Astrocyte of the spinal cord (primary cell): ENCODE data around the gene DUSP23.

ENCODE experiments used
- DNase-seq: peaks from one replicate; pipeline ENCODE4 v3.0.0; 2011; ENCODE audit warnings: low read depth, low spot score
- H3K4me3 ChIP-seq: 2 replicates; pipeline ENCODE4 v1.5.1; 2011; ENCODE audit warnings: low read depth, mild to moderate bottlenecking, low read length, moderate library complexity
- in situ Hi-C: cut with HindIII; loops from 2 replicates; pipeline ENCODE4 v1.10.0; 2017; ENCODE audit warnings: low sequenced_read_pairs
- TF ChIP-seq, protein P1 (sequence below): IDR thresholded peaks from 2 replicates; pipeline ENCODE4 v1.5.1; 2012; ENCODE audit warnings: low read depth, mild to moderate bottlenecking, low read length, inconsistent platforms

The DUSP23 gene

GRCh38 chr1:159779403-159779851 lies 1.3 kb upstream of the DUSP23 start:
- TF ChIP-seq, protein P1, sequence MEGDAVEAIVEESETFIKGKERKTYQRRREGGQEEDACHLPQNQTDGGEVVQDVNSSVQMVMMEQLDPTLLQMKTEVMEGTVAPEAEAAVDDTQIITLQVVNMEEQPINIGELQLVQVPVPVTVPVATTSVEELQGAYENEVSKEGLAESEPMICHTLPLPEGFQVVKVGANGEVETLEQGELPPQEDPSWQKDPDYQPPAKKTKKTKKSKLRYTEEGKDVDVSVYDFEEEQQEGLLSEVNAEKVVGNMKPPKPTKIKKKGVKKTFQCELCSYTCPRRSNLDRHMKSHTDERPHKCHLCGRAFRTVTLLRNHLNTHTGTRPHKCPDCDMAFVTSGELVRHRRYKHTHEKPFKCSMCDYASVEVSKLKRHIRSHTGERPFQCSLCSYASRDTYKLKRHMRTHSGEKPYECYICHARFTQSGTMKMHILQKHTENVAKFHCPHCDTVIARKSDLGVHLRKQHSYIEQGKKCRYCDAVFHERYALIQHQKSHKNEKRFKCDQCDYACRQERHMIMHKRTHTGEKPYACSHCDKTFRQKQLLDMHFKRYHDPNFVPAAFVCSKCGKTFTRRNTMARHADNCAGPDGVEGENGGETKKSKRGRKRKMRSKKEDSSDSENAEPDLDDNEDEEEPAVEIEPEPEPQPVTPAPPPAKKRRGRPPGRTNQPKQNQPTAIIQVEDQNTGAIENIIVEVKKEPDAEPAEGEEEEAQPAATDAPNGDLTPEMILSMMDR = no peak
- peak; percentile 92 for DNase-seq
- in situ Hi-C loops = loop anchor here (25.0 kb wide), 1 partner anchor 108 kb away; no protein-coding TSS in a partner anchor
- no peak overlapping the region for H3K4me3 ChIP-seq

- TF ChIP-seq, protein P1 = no peak
- in situ Hi-C loops = loop anchor here (25.0 kb wide), 1 partner anchor 105 kb away; no protein-coding TSS in a partner anchor
- DNase-seq = no peak
- peak overlapping the region; percentile 59 for H3K4me3 ChIP-seq
Measured at GRCh38 chr1:159781992-159782391, 1.2 kb downstream of the DUSP23 start.

DNA sequence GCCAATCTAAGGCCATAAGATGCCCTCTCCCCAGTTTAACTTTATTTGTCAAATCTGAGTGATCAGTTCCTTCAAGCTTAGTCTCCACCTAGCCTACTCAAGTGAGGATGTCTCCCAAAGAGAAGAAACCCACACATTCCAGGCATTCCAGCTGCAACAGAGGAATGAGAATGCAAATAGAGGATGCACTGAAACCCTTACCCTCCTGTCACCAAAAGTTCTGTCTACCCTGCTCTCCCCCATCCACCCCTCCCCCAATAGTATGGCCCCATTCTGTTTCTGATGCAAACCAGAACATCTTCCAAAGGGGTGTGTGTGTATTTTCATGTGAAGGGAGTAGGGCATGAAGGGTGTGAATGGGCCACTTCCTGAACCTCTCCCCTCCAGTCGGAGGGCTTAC lies 3.0 kb downstream of the DUSP23 start:
- H3K4me3 ChIP-seq = no peak overlapping the region
- TF ChIP-seq, protein P1 = no peak
- in situ Hi-C loops = loop anchor here (25.0 kb wide), 1 partner anchor 104 kb away; no protein-coding TSS in a partner anchor
- DNase-seq = no peak

DNA sequence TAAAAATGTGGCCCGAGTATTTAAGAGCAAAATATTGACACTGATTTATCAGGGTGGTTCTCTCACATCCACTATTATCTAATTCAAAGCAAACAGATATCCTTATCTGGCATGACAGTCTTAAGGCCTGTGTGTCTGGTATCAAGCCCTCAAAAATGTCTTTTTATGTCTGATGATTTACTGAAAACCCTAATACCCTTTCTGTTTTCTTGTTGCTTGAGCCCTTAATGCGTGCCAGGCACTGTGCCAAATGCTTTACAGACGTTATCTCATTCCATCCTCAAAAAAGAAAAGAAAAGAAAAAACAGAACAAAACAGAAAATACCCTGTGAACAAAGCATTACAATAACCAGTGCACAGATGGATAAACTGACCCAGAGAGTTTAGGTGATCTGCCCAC lies 5.7 kb downstream of the DUSP23 start:
- no peak overlapping the region for H3K4me3 ChIP-seq
- TF ChIP-seq, protein P1 = no peak
- in situ Hi-C loops = loop anchor here (25.0 kb wide), 1 partner anchor 101 kb away; no protein-coding TSS in a partner anchor
- no peak for DNase-seq

GRCh38 chr1:159786966-159787365 lies 6.2 kb downstream of the DUSP23 start:
- DNase-seq = no peak
- TF ChIP-seq, protein P1 = no peak

DNA sequence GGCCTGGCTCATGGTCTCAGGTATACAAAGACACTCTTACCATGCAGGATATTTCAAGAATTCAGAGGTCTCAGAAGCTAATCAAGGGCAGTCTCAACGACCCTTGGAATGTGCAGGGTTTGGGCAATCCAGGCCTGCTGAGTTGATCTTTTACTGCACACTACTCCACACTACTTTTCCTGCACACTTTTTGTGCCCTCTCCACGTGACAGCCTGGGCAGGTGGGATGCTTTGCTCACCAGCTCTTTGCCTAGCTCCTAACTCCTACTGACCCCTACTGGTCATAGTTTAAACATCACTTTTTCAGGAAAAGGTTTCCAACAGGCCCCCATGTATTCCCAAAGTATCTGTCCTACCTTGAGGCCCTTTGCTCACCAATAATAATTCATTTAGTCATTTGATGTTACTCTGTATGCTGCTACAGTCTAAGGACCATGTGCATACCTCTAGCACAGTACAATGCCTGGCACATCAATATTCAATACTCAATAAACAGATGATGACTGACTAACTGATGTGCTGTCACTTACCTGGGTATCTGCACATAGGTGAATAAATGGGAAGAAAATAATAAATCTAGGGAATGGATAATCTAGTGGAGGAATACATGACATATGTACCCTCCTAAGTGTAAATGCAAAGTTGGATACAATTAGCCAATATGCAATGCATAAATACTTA lies 9.6 kb downstream of the DUSP23 start:
- in situ Hi-C loops = loop anchor here (25.0 kb wide), 1 partner anchor 97 kb away; no protein-coding TSS in a partner anchor
- TF ChIP-seq, protein P1 = peak; percentile 64
- no peak overlapping the region for H3K4me3 ChIP-seq
- DNase-seq = peak; percentile 23

More at GRCh38 chr1:159786966-159787365, 6.2 kb downstream of the DUSP23 start:
- H3K4me3 ChIP-seq = no peak overlapping the region
- in situ Hi-C loops = loop anchor here (25.0 kb wide), 1 partner anchor 100 kb away; no protein-coding TSS in a partner anchor
